ENCODE results near the gene ERN1.

ERN1 gene

DNA sequence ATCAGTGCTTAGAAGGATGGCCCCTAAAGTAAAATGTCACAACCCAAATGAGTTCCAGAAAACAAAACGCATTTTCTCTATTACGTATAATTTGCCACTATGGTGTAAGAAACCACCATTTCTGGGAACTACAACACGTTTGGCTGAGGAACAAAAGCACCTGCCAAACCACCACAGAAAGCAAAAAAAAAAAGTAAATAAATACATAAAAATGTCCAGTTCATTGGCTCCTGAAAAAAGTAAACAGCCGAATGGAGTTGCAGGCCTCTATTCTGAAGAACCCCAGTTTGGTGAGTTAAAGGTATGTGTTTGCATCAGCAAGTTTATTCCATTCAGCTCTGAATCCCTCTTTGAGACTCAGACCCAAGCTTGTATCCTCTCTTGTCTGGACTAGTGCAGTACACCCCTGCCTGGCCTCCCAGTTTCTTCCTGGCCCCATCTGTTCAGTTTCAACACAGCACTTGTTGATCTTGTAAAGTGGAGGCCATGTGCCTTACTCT lies 36.9 kb downstream of the ERN1 start:
- Histone ChIP-seq H3K9me3 (ENCODE audit: low read depth, low read length) (no peaks in the 10 kb centered on the region), H3K9ac (ENCODE audit: insufficient read length) (no peak overlapping the region), H3K36me3 (ENCODE audit: insufficient read depth, low read length) (no peaks in the 10 kb centered on the region), H3K4me3 (no peak overlapping the region), H3K27ac (no peak overlapping the region)
- DNase-seq (ENCODE audit: low read depth, low spot score): no peak
- TF ChIP-seq POLR2AphosphoS5 (IDR thresholded peaks at IDR 0.05; ENCODE audit: borderline replicate concordance, low read depth, low read length) (no peak), EZH2 (IDR thresholded peaks at IDR 0.05) (no peak), FOXP2 (optimal IDR thresholded peaks at IDR 0.05; ENCODE audit: control extremely low read depth, extremely low read length, insufficient read depth) (no peak)

DNA sequence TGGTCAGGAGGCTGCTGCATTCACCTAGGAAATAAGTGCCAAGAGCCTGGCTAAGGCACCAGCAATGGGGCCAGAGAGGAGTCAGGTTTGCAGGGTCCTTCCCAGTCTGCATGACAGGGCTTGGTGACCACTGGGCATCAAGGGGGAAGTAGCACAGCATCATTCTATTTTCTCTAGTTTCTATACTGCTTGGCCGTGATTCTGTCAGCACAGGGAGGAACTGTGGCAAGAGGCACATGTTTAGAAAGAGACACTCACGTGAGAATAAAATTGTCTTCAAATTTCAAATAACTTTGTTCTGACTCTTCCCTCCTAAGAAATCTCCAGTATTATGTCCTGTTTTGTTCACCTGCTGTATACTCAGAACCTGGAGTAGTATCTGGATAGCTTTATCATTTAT lies 37.8 kb downstream of the ERN1 start:
- H3K9me3 ChIP-seq (ENCODE audit: low read depth, low read length): no peaks in the 10 kb centered on the region
- TF ChIP-seq EZH2 (IDR thresholded peaks at IDR 0.05) (no peak), POLR2AphosphoS5 (IDR thresholded peaks at IDR 0.05; ENCODE audit: borderline replicate concordance, low read depth, low read length) (no peak), FOXP2 (optimal IDR thresholded peaks at IDR 0.05; ENCODE audit: control extremely low read depth, extremely low read length, insufficient read depth) (no peak)
- H3K36me3 ChIP-seq (ENCODE audit: insufficient read depth, low read length): no peaks in the 10 kb centered on the region
- no peak overlapping the region for H3K4me3 ChIP-seq
- H3K27ac ChIP-seq: no peak overlapping the region
- no peak overlapping the region for H3K9ac ChIP-seq (ENCODE audit: insufficient read length)
- DNase-seq (ENCODE audit: low read depth, low spot score): no peak

DNA sequence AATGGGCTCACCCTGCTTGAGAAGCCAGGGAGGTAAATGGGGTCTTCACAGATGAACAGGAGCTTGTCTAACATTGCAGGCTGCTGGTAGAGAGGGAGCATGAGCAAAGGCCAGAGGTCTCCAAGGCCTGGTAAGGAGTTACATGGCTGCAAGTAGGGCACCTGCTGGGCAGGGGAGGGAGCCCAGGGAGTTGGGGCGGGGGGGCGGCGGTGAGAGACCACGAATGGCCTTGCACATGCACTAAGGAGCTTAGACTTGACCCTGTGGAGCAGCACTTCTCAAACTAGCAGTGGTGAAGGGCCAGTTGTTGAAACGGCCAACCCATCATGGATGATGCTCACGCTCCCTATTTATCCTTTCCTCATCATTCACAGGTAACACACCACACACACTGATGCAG lies 38.4 kb downstream of the ERN1 start:
- Histone ChIP-seq H3K27ac (no peak overlapping the region), H3K9me3 (ENCODE audit: low read depth, low read length) (no peaks in the 10 kb centered on the region), H3K4me3 (no peak overlapping the region), H3K36me3 (ENCODE audit: insufficient read depth, low read length) (no peaks in the 10 kb centered on the region), H3K9ac (ENCODE audit: insufficient read length) (no peak overlapping the region)
- TF ChIP-seq POLR2AphosphoS5 (IDR thresholded peaks at IDR 0.05; ENCODE audit: borderline replicate concordance, low read depth, low read length) (no peak), FOXP2 (optimal IDR thresholded peaks at IDR 0.05; ENCODE audit: control extremely low read depth, extremely low read length, insufficient read depth) (no peak), EZH2 (IDR thresholded peaks at IDR 0.05) (no peak)
- DNase-seq (ENCODE audit: low read depth, low spot score): no peak

DNA sequence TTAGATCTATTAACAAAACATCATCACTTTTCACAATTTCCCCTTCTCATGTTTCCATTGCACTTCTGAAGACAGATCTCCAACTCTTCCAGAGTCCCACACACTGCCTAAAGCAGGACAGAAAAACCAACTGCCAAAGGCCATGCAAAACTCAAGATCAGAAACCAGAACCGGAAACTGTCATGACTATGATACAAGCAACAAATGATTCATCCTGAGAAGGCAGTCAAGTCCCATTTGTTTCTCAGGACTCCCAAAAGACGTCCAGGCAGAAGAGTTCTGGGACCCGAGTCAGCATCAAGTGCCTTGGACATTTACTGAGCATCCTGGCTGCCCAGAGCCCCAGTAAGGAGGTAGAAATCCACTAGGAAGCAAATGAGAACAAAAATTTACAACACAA lies 38.8 kb downstream of the ERN1 start:
- Histone ChIP-seq H3K4me3 (no peak overlapping the region), H3K9me3 (ENCODE audit: low read depth, low read length) (no peaks in the 10 kb centered on the region), H3K9ac (ENCODE audit: insufficient read length) (no peak overlapping the region), H3K36me3 (ENCODE audit: insufficient read depth, low read length) (no peaks in the 10 kb centered on the region), H3K27ac (no peak overlapping the region)
- TF ChIP-seq FOXP2 (optimal IDR thresholded peaks at IDR 0.05; ENCODE audit: control extremely low read depth, extremely low read length, insufficient read depth) (no peak), POLR2AphosphoS5 (IDR thresholded peaks at IDR 0.05; ENCODE audit: borderline replicate concordance, low read depth, low read length) (no peak), EZH2 (IDR thresholded peaks at IDR 0.05) (no peak)
- DNase-seq (ENCODE audit: low read depth, low spot score): no peak

DNA sequence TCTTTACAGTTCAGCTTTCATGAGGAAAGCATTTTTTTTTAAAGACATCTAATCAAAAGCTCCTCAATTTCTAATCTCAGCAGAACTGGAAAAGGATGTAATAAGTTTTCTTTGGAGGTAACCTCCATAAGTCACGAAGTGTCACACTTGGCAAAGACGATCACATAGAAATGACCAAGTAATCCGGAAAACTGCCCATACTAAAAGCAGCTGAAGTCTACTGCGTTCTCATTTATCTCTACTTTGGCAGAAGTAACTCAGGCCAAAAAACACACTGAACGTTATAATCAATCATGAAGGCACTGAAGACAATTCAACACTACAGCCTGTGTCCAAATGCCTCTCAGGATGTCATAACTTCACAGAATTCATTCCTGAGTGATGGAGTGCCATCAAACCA lies 39.8 kb downstream of the ERN1 start:
- Histone ChIP-seq H3K9ac (ENCODE audit: insufficient read length) (no peak overlapping the region), H3K4me3 (no peak overlapping the region), H3K27ac (no peak overlapping the region), H3K9me3 (ENCODE audit: low read depth, low read length) (no peaks in the 10 kb centered on the region), H3K36me3 (ENCODE audit: insufficient read depth, low read length) (no peaks in the 10 kb centered on the region)
- no peak for DNase-seq (ENCODE audit: low read depth, low spot score)
- TF ChIP-seq FOXP2 (optimal IDR thresholded peaks at IDR 0.05; ENCODE audit: control extremely low read depth, extremely low read length, insufficient read depth): no peak
- no peak for TF ChIP-seq POLR2AphosphoS5 (IDR thresholded peaks at IDR 0.05; ENCODE audit: borderline replicate concordance, low read depth, low read length)
- no peak for TF ChIP-seq EZH2 (IDR thresholded peaks at IDR 0.05)

DNA sequence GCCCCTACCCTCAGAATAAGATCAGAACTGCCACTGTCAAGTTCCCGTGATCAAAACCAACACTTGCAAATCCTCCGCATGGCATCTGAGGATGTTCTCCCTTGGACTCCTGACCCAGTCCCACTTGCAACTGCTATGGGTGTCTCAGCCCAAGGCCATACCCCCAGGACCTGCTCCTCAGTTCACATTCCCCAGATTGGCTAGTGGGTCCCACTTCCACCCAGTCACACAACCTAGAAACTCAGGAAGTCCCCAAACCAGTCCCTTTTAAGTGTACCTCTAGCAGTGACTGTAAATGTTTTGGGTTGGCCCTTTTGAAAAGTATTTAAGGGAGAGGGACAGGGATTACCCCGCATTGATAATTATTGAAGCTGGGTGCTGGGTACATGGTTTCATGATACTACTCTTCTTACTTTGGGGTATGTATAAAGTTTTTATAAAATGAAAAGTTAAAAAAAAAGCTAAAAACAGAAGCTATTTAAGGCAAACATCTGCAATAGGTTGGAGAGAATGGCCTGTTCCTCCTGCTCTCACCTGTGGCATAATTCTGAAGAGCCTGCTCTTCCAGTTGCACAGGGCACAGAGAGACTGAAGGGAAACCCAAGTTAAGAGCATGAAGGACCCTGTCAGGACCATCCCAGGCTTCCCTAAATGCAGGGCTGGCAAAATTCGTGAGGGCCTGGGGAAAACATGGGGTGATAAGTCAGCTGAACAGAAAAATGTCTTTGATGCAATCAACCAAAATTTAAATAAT lies 42.5 kb downstream of the ERN1 start:
- TF ChIP-seq POLR2AphosphoS5 (IDR thresholded peaks at IDR 0.05; ENCODE audit: borderline replicate concordance, low read depth, low read length): no peak
- TF ChIP-seq EZH2 (IDR thresholded peaks at IDR 0.05): no peak
- TF ChIP-seq FOXP2 (optimal IDR thresholded peaks at IDR 0.05; ENCODE audit: control extremely low read depth, extremely low read length, insufficient read depth): no peak
- Histone ChIP-seq H3K27ac (no peak overlapping the region), H3K36me3 (ENCODE audit: insufficient read depth, low read length) (no peaks in the 10 kb centered on the region), H3K9ac (ENCODE audit: insufficient read length) (no peak overlapping the region), H3K4me3 (no peak overlapping the region), H3K9me3 (ENCODE audit: low read depth, low read length) (no peaks in the 10 kb centered on the region)
- DNase-seq (ENCODE audit: low read depth, low spot score): no peak

DNA sequence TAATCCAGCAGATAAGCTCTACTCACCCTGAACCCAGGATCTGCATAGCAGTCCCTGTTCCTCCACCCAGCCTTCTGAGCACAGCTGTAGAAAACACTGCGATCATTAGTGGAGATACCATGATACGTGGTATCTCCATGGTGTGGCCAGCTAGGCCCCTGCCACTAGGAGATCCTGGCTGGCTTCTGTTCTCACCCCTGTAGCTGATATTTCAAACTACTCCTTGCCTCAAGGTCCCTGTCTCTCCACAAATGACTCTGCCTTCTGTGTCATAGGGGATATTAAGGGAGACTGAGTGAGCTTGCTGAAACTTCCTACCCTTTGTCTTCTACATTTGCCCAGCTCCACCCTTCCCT lies 44.3 kb downstream of the ERN1 start:
- DNase-seq (ENCODE audit: low read depth, low spot score): no peak
- no peak overlapping the region for H3K9ac ChIP-seq (ENCODE audit: insufficient read length)
- no peaks in the 10 kb centered on the region for H3K36me3 ChIP-seq (ENCODE audit: insufficient read depth, low read length)
- no peaks in the 10 kb centered on the region for H3K9me3 ChIP-seq (ENCODE audit: low read depth, low read length)
- H3K4me3 ChIP-seq: no peak overlapping the region
- no peak for TF ChIP-seq FOXP2 (optimal IDR thresholded peaks at IDR 0.05; ENCODE audit: control extremely low read depth, extremely low read length, insufficient read depth)
- no peak for TF ChIP-seq EZH2 (IDR thresholded peaks at IDR 0.05)
- no peak for TF ChIP-seq POLR2AphosphoS5 (IDR thresholded peaks at IDR 0.05; ENCODE audit: borderline replicate concordance, low read depth, low read length)
- H3K27ac ChIP-seq: no peak overlapping the region

DNA sequence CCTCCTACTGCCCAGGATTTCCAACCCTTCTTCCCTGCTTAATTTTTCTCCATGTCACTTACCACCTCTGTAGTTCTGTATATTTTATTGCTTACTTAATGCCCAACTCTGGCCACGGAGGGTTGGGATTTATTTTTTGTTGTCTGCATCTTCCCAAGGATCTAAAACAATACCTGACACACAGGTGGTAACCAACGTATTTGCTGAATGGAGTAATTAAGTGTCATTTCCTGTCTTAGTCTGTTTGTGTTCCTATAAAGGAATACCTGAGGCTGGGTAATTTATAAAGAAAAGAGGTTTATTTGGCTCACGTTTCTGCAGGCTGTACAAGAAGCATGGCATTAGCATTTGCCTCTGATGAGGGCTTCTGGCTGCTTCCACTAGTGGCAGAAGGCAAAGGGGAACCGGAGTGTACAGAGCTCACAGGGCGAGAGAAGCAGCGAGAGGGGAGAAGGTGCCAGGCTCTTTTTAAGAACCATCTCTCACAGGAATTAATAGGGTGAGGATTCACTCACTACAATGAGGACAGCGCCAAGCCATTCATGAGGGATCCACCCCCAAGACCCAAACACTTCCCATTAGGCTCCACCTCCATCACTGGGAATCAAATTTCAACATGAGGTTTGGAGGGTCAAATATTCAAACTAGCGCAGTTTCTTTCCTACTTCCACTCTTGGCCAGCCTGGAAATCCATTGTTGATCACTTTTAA lies 44.8 kb downstream of the ERN1 start:
- H3K9me3 ChIP-seq (ENCODE audit: low read depth, low read length): no peaks in the 10 kb centered on the region
- H3K27ac ChIP-seq: no peak overlapping the region
- H3K9ac ChIP-seq (ENCODE audit: insufficient read length): no peak overlapping the region
- no peak overlapping the region for H3K4me3 ChIP-seq
- no peak for TF ChIP-seq POLR2AphosphoS5 (IDR thresholded peaks at IDR 0.05; ENCODE audit: borderline replicate concordance, low read depth, low read length)
- no peak for TF ChIP-seq FOXP2 (optimal IDR thresholded peaks at IDR 0.05; ENCODE audit: control extremely low read depth, extremely low read length, insufficient read depth)
- no peak for TF ChIP-seq EZH2 (IDR thresholded peaks at IDR 0.05)
- no peaks in the 10 kb centered on the region for H3K36me3 ChIP-seq (ENCODE audit: insufficient read depth, low read length)
- no peak for DNase-seq (ENCODE audit: low read depth, low spot score)
